GM19467 (cell line): ENCODE results near the gene DDX11.
"Not testable (repeated sequence)": the region's sequence is repeated elsewhere in the genome, so short reads cannot be mapped to it uniquely, and the experiment has no call there.

Experiments used
- ATAC-seq: cut with Tn5 transposase; IDR thresholded peaks from one replicate; pipeline ENCODE4 v1.9.1; 2021; ENCODE audit warnings: mild to moderate bottlenecking, moderate library complexity; ENCODE audit not compliant: unreplicated experiment

The DDX11 gene

GRCh38 chr12:31066196-31066595, 7.5 kb upstream of the DDX11 start:
- ATAC-seq: not testable (repeated sequence)

- ATAC-seq: not testable (repeated sequence)
These were observed 6.0 kb upstream of the DDX11 start for GRCh38 chr12:31067656-31068055.

- not testable (repeated sequence) for ATAC-seq
These were observed 2.5 kb upstream of the DDX11 start for GRCh38 chr12:31070971-31071740.

GRCh38 chr12:31072962-31073361, 698 bp upstream of the DDX11 start:
- not testable (repeated sequence) for ATAC-seq

- ATAC-seq: peak; percentile 40
These were observed 744 bp downstream of the DDX11 start for GRCh38 chr12:31074333-31074874.

- ATAC-seq: not testable (repeated sequence)
These were observed 2.5 kb downstream of the DDX11 start for GRCh38 chr12:31076150-31076549.

GRCh38 chr12:31077095-31077494, 3.4 kb downstream of the DDX11 start:
- ATAC-seq: not testable (repeated sequence)

GRCh38 chr12:31077998-31078397, 4.3 kb downstream of the DDX11 start:
- ATAC-seq: not testable (repeated sequence)

GRCh38 chr12:31079421-31079820, 5.8 kb downstream of the DDX11 start:
- not testable (repeated sequence) for ATAC-seq

- ATAC-seq: not testable (repeated sequence)
These were observed 6.6 kb downstream of the DDX11 start for GRCh38 chr12:31080221-31080620.

- not testable (repeated sequence) for ATAC-seq
These were observed 7.6 kb downstream of the DDX11 start for GRCh38 chr12:31081274-31081673.

GRCh38 chr12:31084241-31084640, 10.6 kb downstream of the DDX11 start:
- ATAC-seq: not testable (repeated sequence)

GRCh38 chr12:31086032-31086431, 12.4 kb downstream of the DDX11 start:
- not testable (repeated sequence) for ATAC-seq

GRCh38 chr12:31087486-31087885, 13.8 kb downstream of the DDX11 start:
- not testable (repeated sequence) for ATAC-seq

GRCh38 chr12:31087956-31088355, 14.3 kb downstream of the DDX11 start:
- ATAC-seq: not testable (repeated sequence)

- no peak for ATAC-seq
These were observed 15.4 kb downstream of the DDX11 start for GRCh38 chr12:31089072-31089471.

GRCh38 chr12:31091629-31092028, 18.0 kb downstream of the DDX11 start:
- ATAC-seq: not testable (repeated sequence)

- not testable (repeated sequence) for ATAC-seq
These were observed 19.1 kb downstream of the DDX11 start for GRCh38 chr12:31092718-31093117.

GRCh38 chr12:31095080-31095860, 21.6 kb downstream of the DDX11 start:
- not testable (repeated sequence) for ATAC-seq

GRCh38 chr12:31096251-31097065, 22.8 kb downstream of the DDX11 start:
- ATAC-seq: not testable (repeated sequence)

GRCh38 chr12:31097819-31098218, 24.2 kb downstream of the DDX11 start:
- not testable (repeated sequence) for ATAC-seq
